H1 (cell line): Measurements from ENCODE around the gene SRRM4. TPM values are rescaled to one million over a fixed set of nuclear protein-coding genes. Genes with fewer than 3 reads are reported as not detected.

Source experiments
- CTCF ChIA-PET: fragments of 300-600 bp; sonication (Branson Sonifier 250); formaldehyde crosslinking; loops from one replicate; lab custom pipeline; 2021; ENCODE audit not compliant: partially characterized antibody; lab: Charles Lee
- POLR2A ChIA-PET: fragments of 300-600 bp; sonication (Branson Sonifier 250); formaldehyde crosslinking; loops from one replicate; lab custom pipeline; 2021; ENCODE audit warnings: inconsistent platforms; ENCODE audit not compliant: partially characterized antibody; lab: Charles Lee
- DNase-seq, 2 experiments: peaks; one replicate each; pipeline versions ENCODE4 v3.0.0 to v3.0.0-alpha.2; 2010 to 2022; ENCODE audit warnings: low spot score in 2 of 2, low read depth in 1 of 2, mixed read lengths in 1 of 2
- FAIRE-seq: peaks from 2 replicates; lab custom pipeline; 2011; peaks lifted over from hg19 to GRCh38; lab: Jason Lieb, UNC
- H2AFZ ChIP-seq: 2 replicates; pipeline ENCODE4 v1.8.1; 2012; ENCODE audit warnings: low read length, inconsistent platforms
- H2AK5ac ChIP-seq: 2 replicates; pipeline ENCODE4 v1.6.1; 2013; ENCODE audit warnings: low read depth, low read length
- H2BK120ac ChIP-seq: replicated peaks from 2 replicates; pipeline ENCODE3; 2013; ENCODE audit warnings: low read depth, low read length, inconsistent platforms
- H2BK12ac ChIP-seq: 2 replicates; pipeline ENCODE4 v1.6.1; 2013; ENCODE audit warnings: low read depth, low read length
- H2BK15ac ChIP-seq: 2 replicates; pipeline ENCODE4 v1.6.1; 2013; ENCODE audit warnings: low read length
- H2BK20ac ChIP-seq: 2 replicates; pipeline ENCODE4 v1.6.1; 2013; ENCODE audit warnings: low read length
- H2BK5ac ChIP-seq: 2 replicates; pipeline ENCODE4 v1.6.1; 2013; ENCODE audit warnings: low read depth, low read length
- H3K14ac ChIP-seq: 2 replicates; pipeline ENCODE4 v1.6.1; 2013; ENCODE audit warnings: inconsistent platforms; ENCODE audit not compliant: insufficient read length
- H3K18ac ChIP-seq: 2 replicates; pipeline ENCODE4 v1.6.1; 2013; ENCODE audit warnings: low read length; ENCODE audit errors: extremely low read depth
- H3K23ac ChIP-seq: 2 replicates; pipeline ENCODE4 v1.6.1; 2013; ENCODE audit warnings: inconsistent platforms; ENCODE audit not compliant: insufficient read length
- H3K23me2 ChIP-seq: 2 replicates; pipeline ENCODE4 v1.6.1; 2013; ENCODE audit warnings: low read depth, low read length
- H3K27ac ChIP-seq: 2 replicates; pipeline ENCODE4 v1.6.1; 2011; ENCODE audit warnings: low read depth, low read length, inconsistent platforms
- H3K27me3 ChIP-seq, 4 experiments: replicated peaks in 1 of 4; 1 replicate in 1 of 4; 2 replicates in 3 of 4; pipeline versions ENCODE4 v1.6.1 to v1.8.1; 2011 to 2013; ENCODE audit warnings: low read length in 3 of 4, mild to moderate bottlenecking in 3 of 4, inconsistent platforms in 2 of 4, mixed read lengths in 2 of 4, moderate library complexity in 1 of 4; ENCODE audit not compliant: control insufficient read depth in 3 of 4, insufficient read depth in 3 of 4; ENCODE audit errors: extremely low read depth in 1 of 4
- H3K36me3 ChIP-seq, 4 experiments: 2 replicates each; pipeline versions ENCODE4 v1.6.1 to v1.8.1; 2011 to 2013; ENCODE audit warnings: mild to moderate bottlenecking in 4 of 4, low read length in 3 of 4, moderate library complexity in 2 of 4, control low read depth in 1 of 4, inconsistent platforms in 1 of 4; ENCODE audit not compliant: insufficient read depth in 4 of 4, control insufficient read depth in 2 of 4
- H3K4ac ChIP-seq: replicated peaks from 2 replicates; pipeline ENCODE3; 2013; ENCODE audit warnings: low read length, low read depth, mixed read lengths, inconsistent platforms; ENCODE audit not compliant: insufficient read length
- H3K4me1 ChIP-seq, 4 experiments: replicated peaks in 1 of 4; 1 replicate in 1 of 4; 2 replicates in 3 of 4; pipeline versions ENCODE4 v1.6.1 to v1.8.1; 2011 to 2013; ENCODE audit warnings: low read length in 3 of 4, inconsistent platforms in 2 of 4, mixed read lengths in 1 of 4; ENCODE audit not compliant: insufficient read depth in 4 of 4, control insufficient read depth in 3 of 4
- H3K4me2 ChIP-seq, 2 experiments: 2 replicates each; pipeline versions ENCODE4 v1.6.1 to v1.8.1; 2011 to 2013; ENCODE audit warnings: low read depth in 2 of 2, low read length in 2 of 2, control low read depth in 1 of 2, inconsistent platforms in 1 of 2, mild to moderate bottlenecking in 1 of 2; ENCODE audit not compliant: insufficient read depth in 1 of 2
- H3K4me3 ChIP-seq, 4 experiments: fragments of 200-600, 300-600 bp in 1 of 4; sonication (generic), shearing (Covaris generic), sonication (Bioruptor Twin) in 1 of 4; 2 replicates each; pipeline versions ENCODE4 v1.5.1 to v1.8.1; 2011 to 2016; ENCODE audit warnings: low read length in 4 of 4, low read depth in 3 of 4, control low read depth in 2 of 4, inconsistent platforms in 2 of 4, mild to moderate bottlenecking in 2 of 4, mixed read lengths in 1 of 4, moderate library complexity in 1 of 4; ENCODE audit not compliant: insufficient read depth in 2 of 4; ENCODE audit errors: extremely low read depth in 1 of 4
- H3K56ac ChIP-seq: replicated peaks from 2 replicates; pipeline ENCODE3; 2013; ENCODE audit warnings: low read depth, mild to moderate bottlenecking, mixed read lengths, low read length, inconsistent platforms; ENCODE audit not compliant: insufficient read length
- H3K79me1 ChIP-seq: 2 replicates; pipeline ENCODE4 v1.6.1; 2013; ENCODE audit warnings: low read depth, low read length, control low read depth
- H3K79me2 ChIP-seq, 2 experiments: 2 replicates each; pipeline versions ENCODE4 v1.6.1 to v1.8.1; 2012 to 2013; ENCODE audit warnings: low read length in 2 of 2, mild to moderate bottlenecking in 2 of 2, inconsistent platforms in 1 of 2; ENCODE audit not compliant: insufficient read depth in 2 of 2, control insufficient read depth in 1 of 2
- H3K9ac ChIP-seq, 4 experiments: replicated peaks in 1 of 4; 1 replicate in 1 of 4; 2 replicates in 3 of 4; pipeline versions ENCODE4 v1.6.1 to v1.8.1; 2011 to 2013; ENCODE audit warnings: low read depth in 3 of 4, low read length in 3 of 4, control low read depth in 2 of 4, mild to moderate bottlenecking in 2 of 4, moderate library complexity in 2 of 4, inconsistent platforms in 1 of 4; ENCODE audit errors: extremely low read depth in 1 of 4
- H3K9me3 ChIP-seq, 2 experiments: 2 replicates each; pipeline versions ENCODE4 v1.6.1 to v1.8.1; 2012 to 2013; ENCODE audit warnings: mild to moderate bottlenecking in 2 of 2, moderate library complexity in 2 of 2, control low read depth in 1 of 2, inconsistent platforms in 1 of 2, low read depth in 1 of 2, low read length in 1 of 2, mixed read lengths in 1 of 2; ENCODE audit not compliant: insufficient read depth in 2 of 2
- H4K20me1 ChIP-seq, 2 experiments: replicated peaks in 1 of 2; 2 replicates each; pipeline versions ENCODE3 to v1.8.1; 2011 to 2013; ENCODE audit warnings: inconsistent platforms in 2 of 2, low read length in 2 of 2, mild to moderate bottlenecking in 1 of 2; ENCODE audit not compliant: insufficient read depth in 2 of 2, control insufficient read depth in 1 of 2
- H4K5ac ChIP-seq: 2 replicates; pipeline ENCODE4 v1.6.1; 2013; ENCODE audit warnings: low read length, low read depth, mixed read lengths, inconsistent platforms; ENCODE audit not compliant: insufficient read length
- H4K8ac ChIP-seq: 2 replicates; pipeline ENCODE4 v1.8.0; 2013; ENCODE audit warnings: mild to moderate bottlenecking, moderate library complexity, low read length, inconsistent platforms; ENCODE audit not compliant: insufficient read depth; ENCODE audit errors: extremely low read depth
- H4K91ac ChIP-seq: replicated peaks from 2 replicates; pipeline ENCODE3; 2013; ENCODE audit warnings: low read length, mixed read lengths, inconsistent platforms; ENCODE audit not compliant: insufficient read length
- BACH1 ChIP-seq: IDR thresholded peaks from 2 replicates; pipeline ENCODE4 v1.6.1; 2012; ENCODE audit warnings: low read length, improper control_type of control experiment
- CHD1 ChIP-seq: IDR thresholded peaks from 2 replicates; pipeline ENCODE4 v1.6.1; 2012; ENCODE audit warnings: low read depth, low read length, improper control_type of control experiment
- EGR1 ChIP-seq: IDR thresholded peaks from 2 replicates; pipeline ENCODE4 v1.6.1; 2011; ENCODE audit warnings: low read depth, low read length, borderline replicate concordance
- GABPA ChIP-seq: IDR thresholded peaks from 2 replicates; pipeline ENCODE4 v1.6.1; 2011; ENCODE audit warnings: mild to moderate bottlenecking, low read length, moderate library complexity, borderline replicate concordance; ENCODE audit not compliant: insufficient read depth
- SIN3A ChIP-seq, 2 experiments: IDR thresholded peaks in 1 of 2; conservative IDR thresholded peaks in 1 of 2; 2 replicates each; pipeline ENCODE4 v1.6.1; 2011 to 2012; ENCODE audit warnings: low read length in 2 of 2, improper control_type of control experiment in 1 of 2, low read depth in 1 of 2, mild to moderate bottlenecking in 1 of 2
- WGBS, 2 experiments: shearing (Covaris generic) in 1 of 2; methylation state at CpG; one replicate each; pipeline versions ENCODE4 v1.1.6 to v1.1.7; 2013 to 2015; ENCODE audit warnings: low lambda C conversion rate in 2 of 2, mixed read lengths in 2 of 2, inconsistent platforms in 1 of 2, low coverage in 1 of 2, missing lambda C conversion rate in 1 of 2; ENCODE audit not compliant: insufficient replicate concordance in 2 of 2, insufficient coverage in 1 of 2, insufficient read length in 1 of 2; ENCODE audit errors: extremely low coverage in 1 of 2, missing lambda C conversion rate in 1 of 2; 5-methylcytosine and 5-hydroxymethylcytosine counted together
- polyA plus RNA-seq, 7 experiments: library from polyadenylated mRNA; depleted of rRNA in 3 of 7; stranded (reverse) in 5 of 7; unstranded in 2 of 7; fragments of >200 nt in 5 of 7; fragments of 200-250 nt in 2 of 7; gene quantifications; 1 replicate in 5 of 7; 2 replicates in 1 of 7; 4 replicates in 1 of 7; pipeline versions ENCODE4 v1.2.1 to v1.2.3, GENCODE V29; 2011 to 2013; ENCODE audit warnings: missing spikeins in 2 of 7, mixed read lengths in 2 of 7
- total RNA-seq: library from RNA; stranded (reverse); fragmentation: NEBNext Ultra II Directional; extraction: Animal tissue kit (Norgen Biotek cat#: 25700); gene quantifications from 2 replicates; pipeline ENCODE4 v1.2.1, GENCODE V29; 2021

The SRRM4 gene
- total and polyA plus RNA-seq, 2 of the 8 experiments (the other 6 are each of a cell fraction or from before 2014, with no cell fraction given), result 0.53 to 1.1 TPM

GRCh38 chr12:119136811-119137410 is 155.6 kb downstream of the SRRM4 start:
- Histone ChIP-seq H3K9me3 (peaks cover 20 to 21% of the 10 kb centered on the region in 2 experiments), H3K27me3 (no peaks in the 10 kb centered on the region), H3K27ac (no peak overlapping the region), H3K18ac (no peak overlapping the region), H3K4ac (no peak overlapping the region), H3K79me1 (no peaks in the 10 kb centered on the region), H3K56ac (no peak overlapping the region), H2BK15ac (no peak overlapping the region), H3K23me2 (no peaks in the 10 kb centered on the region), H3K23ac (no peak overlapping the region), H3K36me3 (peaks cover 0 to 33% (median 2%) of the 10 kb centered on the region in 4 experiments; a peak in 4 of 8 replicates), H3K14ac (no peak overlapping the region), H3K9ac (no peak overlapping the region), H2BK20ac (no peak overlapping the region), H3K4me2 (no peak overlapping the region), H4K20me1 (no peaks in the 10 kb centered on the region)
- CTCF ChIA-PET, result interaction anchor here (0.6 to 3.1 kb wide), 6 partner anchors 11 to 295 kb away, joined by 3 to 16 read pairs (median 4); no protein-coding TSS in a partner anchor
- FAIRE-seq (no peak), DNase-seq (no peak)
- 85% methylated on average over 4 of the region's 4 CpGs; no CpG with 5 or more reads in 1 of the 2 experiments for WGBS, 2 experiments
- POLR2A ChIA-PET, result interaction anchor here (1.6 to 3.0 kb wide), 2 partner anchors 11 to 17 kb away, joined by 3 to 22 read pairs; no protein-coding TSS in a partner anchor
- TF ChIP-seq BACH1 (no peak), CHD1 (no peak), EGR1 (no peak), GABPA (no peak), SIN3A (conservative IDR thresholded peaks at IDR 0.05 in 1 of 2, IDR thresholded peaks at IDR 0.05 in 1 of 2; ENCODE audit: low read depth in 1 of 2, low read length in 2 of 2) (no peak)
- TF ChIP-seq, all 59 proteins: peak for 0
- H3K4me1 ChIP-seq, result no peaks in the 10 kb centered on the region
- no peak overlapping the region for H4K8ac ChIP-seq
- no peak overlapping the region for H4K91ac ChIP-seq
- no peak overlapping the region for H3K4me3 ChIP-seq
- H4K5ac ChIP-seq, result no peak overlapping the region
- H2BK5ac ChIP-seq, result no peak overlapping the region
- no peak overlapping the region for H2BK120ac ChIP-seq
- H2AFZ ChIP-seq, result no peak overlapping the region
- H2AK5ac ChIP-seq, result no peak overlapping the region
- no peaks in the 10 kb centered on the region for H3K79me2 ChIP-seq
- no peak overlapping the region for H2BK12ac ChIP-seq
